Suprapubic skin (tissue), 4 donors: ENCODE data around the gene AHDC1.

Source experiments
- EP300 ChIP-seq: sonication (generic); formaldehyde crosslinking; IDR thresholded peaks from one replicate; pipeline ENCODE4 v1.6.1; 2017; ENCODE audit warnings: antibody characterized with exemption
- POLR2A ChIP-seq, 2 donors: fragments of 450-650 bp; IDR thresholded peaks; one replicate each; pipeline ENCODE4 v1.6.1; 2017; ENCODE audit warnings: antibody characterized with exemption in 2 of 2, mild to moderate bottlenecking in 2 of 2, moderate library complexity in 2 of 2
- POLR2AphosphoS5 ChIP-seq, 3 donors: sonication (generic); formaldehyde crosslinking; IDR thresholded peaks; one replicate each; pipeline ENCODE4 v1.6.1; 2017; ENCODE audit warnings: antibody characterized with exemption in 3 of 3
- TF ChIP-seq, protein P1 (sequence below), 2 donors: fragments of 200-600 bp in 1 of 2; fragments of 450-650 bp in 1 of 2; sonication (generic) in 1 of 2; IDR thresholded peaks; one replicate each; pipeline ENCODE4 v1.5.1; 2016 to 2019; ENCODE audit warnings: antibody characterized with exemption in 2 of 2, mild to moderate bottlenecking in 1 of 2, moderate library complexity in 1 of 2

- TF ChIP-seq, protein P1, sequence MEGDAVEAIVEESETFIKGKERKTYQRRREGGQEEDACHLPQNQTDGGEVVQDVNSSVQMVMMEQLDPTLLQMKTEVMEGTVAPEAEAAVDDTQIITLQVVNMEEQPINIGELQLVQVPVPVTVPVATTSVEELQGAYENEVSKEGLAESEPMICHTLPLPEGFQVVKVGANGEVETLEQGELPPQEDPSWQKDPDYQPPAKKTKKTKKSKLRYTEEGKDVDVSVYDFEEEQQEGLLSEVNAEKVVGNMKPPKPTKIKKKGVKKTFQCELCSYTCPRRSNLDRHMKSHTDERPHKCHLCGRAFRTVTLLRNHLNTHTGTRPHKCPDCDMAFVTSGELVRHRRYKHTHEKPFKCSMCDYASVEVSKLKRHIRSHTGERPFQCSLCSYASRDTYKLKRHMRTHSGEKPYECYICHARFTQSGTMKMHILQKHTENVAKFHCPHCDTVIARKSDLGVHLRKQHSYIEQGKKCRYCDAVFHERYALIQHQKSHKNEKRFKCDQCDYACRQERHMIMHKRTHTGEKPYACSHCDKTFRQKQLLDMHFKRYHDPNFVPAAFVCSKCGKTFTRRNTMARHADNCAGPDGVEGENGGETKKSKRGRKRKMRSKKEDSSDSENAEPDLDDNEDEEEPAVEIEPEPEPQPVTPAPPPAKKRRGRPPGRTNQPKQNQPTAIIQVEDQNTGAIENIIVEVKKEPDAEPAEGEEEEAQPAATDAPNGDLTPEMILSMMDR (IDR thresholded peaks at IDR 0.05): no peak
- no peak for TF ChIP-seq POLR2A (IDR thresholded peaks at IDR 0.05)
- TF ChIP-seq EP300: no peak
- no peak for TF ChIP-seq POLR2AphosphoS5 (IDR thresholded peaks at IDR 0.05)
These were observed 28.1 kb downstream of the AHDC1 start for GRCh38 chr1:27575840-27576331.
